ENCODE results near the gene TFF3.

- no peak for TF ChIP-seq EZH2 (conservative IDR thresholded peaks at IDR 0.05; ENCODE audit: low read depth, low read length)
- TF ChIP-seq POLR2AphosphoS5 (IDR thresholded peaks at IDR 0.05; ENCODE audit: low read depth, low read length) = no peak
- TF ChIP-seq SOX6 (IDR thresholded peaks at IDR 0.05) = no peak
- no peak for TF ChIP-seq SOX6 (CRISPR knock-in tag; IDR thresholded peaks at IDR 0.05)
- no peak for TF ChIP-seq CREB3 (CRISPR knock-in tag; IDR thresholded peaks at IDR 0.05)
- no peak for TF ChIP-seq MTF1 (CRISPR knock-in tag; IDR thresholded peaks at IDR 0.05)
- TF ChIP-seq YY1 (IDR thresholded peaks at IDR 0.05; ENCODE audit: insufficient read depth, insufficient replicate concordance, low read depth, low read length) = no peak
- TF ChIP-seq ZFP36 (IDR thresholded peaks at IDR 0.05; ENCODE audit: borderline replicate concordance, low read depth, low read length, partially characterized antibody) = no peak
- no peak for TF ChIP-seq GABPB1 (CRISPR knock-in tag; IDR thresholded peaks at IDR 0.05)
- no peak for TF ChIP-seq MAX (IDR thresholded peaks at IDR 0.05)
- TF ChIP-seq KAT8 (CRISPR knock-in tag; IDR thresholded peaks at IDR 0.05) = no peak
These were observed 35.8 kb downstream of the TFF3 start for GRCh38 chr21:42279341-42279871.
